Activated naive CD4-positive, alpha-beta T cell (primary cell): ENCODE data around the gene POLE3.
"Not testable (repeated sequence)": the region's sequence is repeated elsewhere in the genome, so short reads cannot be mapped to it uniquely, and the experiment has no call there.

ENCODE experiments used
- DNase-seq, 4 experiments: peaks; one replicate each; lab custom pipeline; 2025; lab: John Stamatoyannopoulos, UW

Gene POLE3

GRCh38 chr9:113376634-113377567 is 33.6 kb downstream of the POLE3 start, which contains the start of gene HDHD3:
TSS of gene HDHD3 (minus strand) at chr9:113376986. CDS start at chr9:113374354, 2,632 bp downstream.
- peak; percentile 27 to 81 (median 58) for DNase-seq

- no peak for DNase-seq
Measured at GRCh38 chr9:113375057-113376023, 35.1 kb downstream of the POLE3 start.

GRCh38 chr9:113373676-113374392 is 36.6 kb downstream of the POLE3 start:
- DNase-seq = no peak

- no peak for DNase-seq
Measured at GRCh38 chr9:113373256-113373655, 37.2 kb downstream of the POLE3 start.

GRCh38 chr9:113372059-113372458 is 38.4 kb downstream of the POLE3 start:
- DNase-seq = no peak

- no peak for DNase-seq
Measured at GRCh38 chr9:113370806-113371325, 39.6 kb downstream of the POLE3 start.

GRCh38 chr9:113369855-113370140 is 40.7 kb downstream of the POLE3 start:
- DNase-seq = no peak

- no peak for DNase-seq
Measured at GRCh38 chr9:113368982-113369854, 41.3 kb downstream of the POLE3 start.

- no peak for DNase-seq
Measured at GRCh38 chr9:113368348-113368981, 42.0 kb downstream of the POLE3 start.

- not testable (repeated sequence) for DNase-seq
Measured at GRCh38 chr9:113365652-113366051, 44.8 kb downstream of the POLE3 start.

- no peak for DNase-seq
Measured at GRCh38 chr9:113364951-113365350, 45.5 kb downstream of the POLE3 start.

- no peak for DNase-seq
Measured at GRCh38 chr9:113363336-113363735, 47.1 kb downstream of the POLE3 start.

GRCh38 chr9:113361304-113362018 is 49.0 kb downstream of the POLE3 start:
- no peak for DNase-seq

GRCh38 chr9:113360242-113360842 is 50.1 kb downstream of the POLE3 start:
- no peak for DNase-seq

- DNase-seq = no peak
Measured at GRCh38 chr9:113359385-113359784, 51.1 kb downstream of the POLE3 start.
